HEK293 (cell line): ENCODE measurements around the gene GEN1.

ENCODE experiments used
- CTCF ChIA-PET: fragments of 350-600 bp; formaldehyde crosslinking; extraction: SDS; loops from one replicate; lab custom pipeline; 2021; ENCODE audit warnings: antibody characterized with exemption; lab: Yijun Ruan, JAX
- POLR2A ChIA-PET: fragments of 300-600 bp; formaldehyde crosslinking; extraction: SDS; loops from one replicate; lab custom pipeline; 2020; ENCODE audit warnings: antibody characterized with exemption, inconsistent platforms; lab: Yijun Ruan, JAX
- H3K27ac ChIP-seq: fragments of 200-500 bp; sonication (Bioruptor generic); 2 replicates; pipeline ENCODE4 v1.5.1; 2014; ENCODE audit warnings: low read depth, low read length, control low read depth, inconsistent platforms; ENCODE audit errors: extremely low read depth
- H3K36me3 ChIP-seq, 2 experiments: fragments of 200-500 bp in 1 of 2; sonication (Bioruptor generic) in 1 of 2; 1 replicate in 1 of 2; 2 replicates in 1 of 2; pipeline ENCODE4 v1.5.1; 2014 to 2017; ENCODE audit warnings: inconsistent platforms in 2 of 2, low read length in 2 of 2; ENCODE audit not compliant: control insufficient read depth in 2 of 2, insufficient read depth in 1 of 2
- H3K4me1 ChIP-seq: fragments of 200-500 bp; sonication (Bioruptor generic); 2 replicates; pipeline ENCODE4 v1.5.1; 2014; ENCODE audit warnings: mild to moderate bottlenecking, low read length, inconsistent platforms; ENCODE audit not compliant: control insufficient read depth, insufficient read depth
- H3K4me3 ChIP-seq: 2 replicates; pipeline ENCODE4 v1.5.1; 2011; ENCODE audit warnings: low read depth, mild to moderate bottlenecking, control low read depth, low read length, moderate library complexity
- H3K9me3 ChIP-seq: fragments of 200-500 bp; sonication (Bioruptor generic); 2 replicates; pipeline ENCODE4 v1.5.1; 2014; ENCODE audit warnings: low read depth, low read length, inconsistent platforms; ENCODE audit not compliant: control insufficient read depth, insufficient read depth
- BCL11B ChIP-seq: fragments of 450-650 bp; formaldehyde crosslinking; IDR thresholded peaks from 2 replicates; pipeline ENCODE4 v1.5.1; 2016; ENCODE audit warnings: low read depth, missing biosample characterization, missing genetic modification characterization
- KLF10 ChIP-seq: fragments of 450-650 bp; IDR thresholded peaks from 2 replicates; pipeline ENCODE4 v1.5.1; 2018; ENCODE audit warnings: missing biosample characterization, mild to moderate bottlenecking, missing genetic modification characterization
- KLF9 ChIP-seq: fragments of 450-650 bp; formaldehyde crosslinking; IDR thresholded peaks from 2 replicates; pipeline ENCODE4 v1.5.1; 2016; ENCODE audit warnings: missing biosample characterization, missing genetic modification characterization, low read depth
- MYNN ChIP-seq: fragments of 450-650 bp; formaldehyde crosslinking; IDR thresholded peaks from 2 replicates; pipeline ENCODE4 v1.5.1; 2016; ENCODE audit warnings: missing biosample characterization, missing genetic modification characterization, borderline replicate concordance
- RBAK ChIP-seq: fragments of 450-650 bp; formaldehyde crosslinking; IDR thresholded peaks from 2 replicates; pipeline ENCODE4 v1.5.1; 2016; ENCODE audit warnings: missing biosample characterization, missing genetic modification characterization
- SCRT2 ChIP-seq: fragments of 450-650 bp; formaldehyde crosslinking; IDR thresholded peaks from 2 replicates; pipeline ENCODE4 v1.5.1; 2016; ENCODE audit warnings: missing biosample characterization, missing genetic modification characterization
- SP2 ChIP-seq: fragments of 450-650 bp; formaldehyde crosslinking; IDR thresholded peaks from 2 replicates; pipeline ENCODE4 v1.5.1; 2016; ENCODE audit warnings: missing biosample characterization, missing genetic modification characterization
- ZBTB44 ChIP-seq: fragments of 450-650 bp; IDR thresholded peaks from 2 replicates; pipeline ENCODE4 v1.5.1; 2018; ENCODE audit warnings: missing biosample characterization, mild to moderate bottlenecking, missing genetic modification characterization
- ZFP69B ChIP-seq: fragments of 450-650 bp; formaldehyde crosslinking; IDR thresholded peaks from 2 replicates; pipeline ENCODE4 v1.5.1; 2016; ENCODE audit warnings: missing biosample characterization, missing genetic modification characterization
- ZNF121 ChIP-seq: fragments of 450-650 bp; formaldehyde crosslinking; IDR thresholded peaks from 2 replicates; pipeline ENCODE4 v1.5.1; 2016; ENCODE audit warnings: missing biosample characterization, missing genetic modification characterization
- ZNF155 ChIP-seq: fragments of 450-650 bp; formaldehyde crosslinking; IDR thresholded peaks from 2 replicates; pipeline ENCODE4 v1.5.1; 2016; ENCODE audit warnings: missing biosample characterization, missing genetic modification characterization
- ZNF18 ChIP-seq: fragments of 450-650 bp; formaldehyde crosslinking; IDR thresholded peaks from 2 replicates; pipeline ENCODE4 v1.5.1; 2016; ENCODE audit warnings: missing biosample characterization, missing genetic modification characterization
- ZNF211 ChIP-seq: fragments of 450-650 bp; formaldehyde crosslinking; IDR thresholded peaks from 2 replicates; pipeline ENCODE4 v1.5.1; 2016; ENCODE audit warnings: low read depth, missing biosample characterization, missing genetic modification characterization
- ZNF302 ChIP-seq: fragments of 450-650 bp; formaldehyde crosslinking; IDR thresholded peaks from 2 replicates; pipeline ENCODE4 v1.5.1; 2016; ENCODE audit warnings: missing biosample characterization, missing genetic modification characterization, low read depth
- ZNF311 ChIP-seq: fragments of 450-650 bp; formaldehyde crosslinking; IDR thresholded peaks from 2 replicates; pipeline ENCODE4 v1.5.1; 2017; ENCODE audit warnings: missing biosample characterization, missing genetic modification characterization, borderline replicate concordance
- ZNF354C ChIP-seq: fragments of 450-650 bp; formaldehyde crosslinking; IDR thresholded peaks from 2 replicates; pipeline ENCODE4 v1.5.1; 2016; ENCODE audit warnings: missing biosample characterization, missing genetic modification characterization, low read depth, borderline replicate concordance
- ZNF521 ChIP-seq: fragments of 450-650 bp; formaldehyde crosslinking; IDR thresholded peaks from 2 replicates; pipeline ENCODE4 v1.5.1; 2017; ENCODE audit warnings: missing biosample characterization, mild to moderate bottlenecking, missing genetic modification characterization
- ZNF561 ChIP-seq: fragments of 450-650 bp; IDR thresholded peaks from 2 replicates; pipeline ENCODE4 v1.5.1; 2018; ENCODE audit warnings: missing biosample characterization, missing genetic modification characterization, borderline replicate concordance
- ZNF623 ChIP-seq: fragments of 450-650 bp; formaldehyde crosslinking; IDR thresholded peaks from 2 replicates; pipeline ENCODE4 v1.5.1; 2016; ENCODE audit warnings: missing biosample characterization, missing genetic modification characterization
- ZNF791 ChIP-seq: fragments of 450-650 bp; formaldehyde crosslinking; IDR thresholded peaks from 2 replicates; pipeline ENCODE4 v1.5.1; 2016; ENCODE audit warnings: missing biosample characterization, missing genetic modification characterization
- ZSCAN4 ChIP-seq: fragments of 450-650 bp; formaldehyde crosslinking; IDR thresholded peaks from 2 replicates; pipeline ENCODE4 v1.5.1; 2017; ENCODE audit warnings: missing biosample characterization, missing genetic modification characterization
- TF ChIP-seq, protein P1 (sequence below): fragments of 450-650 bp; formaldehyde crosslinking; IDR thresholded peaks from 2 replicates; pipeline ENCODE4 v1.5.1; 2016; ENCODE audit warnings: missing biosample characterization, missing genetic modification characterization
- TF ChIP-seq, protein P2 (sequence below): fragments of 450-650 bp; formaldehyde crosslinking; IDR thresholded peaks from 2 replicates; pipeline ENCODE4 v1.5.1; 2016; ENCODE audit warnings: missing biosample characterization, missing genetic modification characterization
- TF ChIP-seq, protein P3 (sequence below): fragments of 450-650 bp; formaldehyde crosslinking; IDR thresholded peaks from 2 replicates; pipeline ENCODE4; 2016; ENCODE audit warnings: missing biosample characterization, missing genetic modification characterization
- TF ChIP-seq, protein P4 (sequence below): fragments of 450-650 bp; formaldehyde crosslinking; IDR thresholded peaks from 2 replicates; pipeline ENCODE4 v1.5.1; 2017; ENCODE audit warnings: missing biosample characterization, missing genetic modification characterization

GEN1 gene

DNA sequence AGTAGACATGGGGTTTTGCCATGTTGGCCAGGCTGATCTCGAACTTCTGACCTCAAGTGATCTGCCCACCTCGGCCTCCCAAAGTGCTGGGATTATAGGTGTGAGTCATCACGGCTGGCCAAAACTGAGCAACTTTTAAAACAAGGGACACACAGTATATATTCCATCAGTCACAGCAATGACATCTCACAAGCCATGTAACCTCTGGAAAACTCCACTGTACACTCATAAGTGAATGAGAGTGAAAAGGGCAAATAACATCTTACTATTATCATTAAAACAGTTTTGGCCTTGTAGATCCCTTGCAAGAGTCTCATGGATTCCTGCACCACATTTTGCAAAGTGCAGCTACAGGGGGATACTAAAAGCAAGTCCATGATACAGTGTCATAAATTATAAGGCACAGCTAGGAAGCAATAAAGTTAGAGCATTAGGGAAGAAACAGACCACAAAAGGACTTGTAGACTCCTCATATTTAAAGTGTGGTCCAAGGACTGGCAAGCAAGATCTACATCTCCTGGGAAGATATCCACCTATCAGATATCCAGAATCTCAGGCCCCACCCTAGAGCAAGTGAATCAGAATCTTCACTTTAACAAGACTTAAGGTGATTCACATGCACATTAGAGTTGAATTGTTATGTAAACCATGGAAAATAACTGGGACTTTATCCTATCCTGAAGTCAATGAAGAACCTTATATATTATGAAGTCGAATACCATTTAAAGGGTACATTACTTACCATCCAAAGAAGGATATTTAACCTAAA lies 6.1 kb upstream of the GEN1 start:
- Histone ChIP-seq H3K9me3 (no peaks in the 10 kb centered on the region), H3K4me3 (no peak overlapping the region), H3K36me3 (peaks cover 4 to 22% of the 10 kb centered on the region in 2 experiments), H3K4me1 (peaks cover 11% of the 10 kb centered on the region), H3K27ac (no peak overlapping the region)
- ChIA-PET CTCF (interaction anchor here (0.6 to 0.7 kb wide), 2 partner anchors 8 to 612 kb away, joined by 3 read pairs; no protein-coding TSS in a partner anchor), POLR2A (no interaction called here)
- no peak for TF ChIP-seq ZBTB44 (tag by site-specific recombination)
- no peak for TF ChIP-seq KLF10
- no peak for TF ChIP-seq ZNF791 (tag by site-specific recombination)
- TF ChIP-seq ZNF311 (tag by site-specific recombination), result no peak
- TF ChIP-seq, protein P1, sequence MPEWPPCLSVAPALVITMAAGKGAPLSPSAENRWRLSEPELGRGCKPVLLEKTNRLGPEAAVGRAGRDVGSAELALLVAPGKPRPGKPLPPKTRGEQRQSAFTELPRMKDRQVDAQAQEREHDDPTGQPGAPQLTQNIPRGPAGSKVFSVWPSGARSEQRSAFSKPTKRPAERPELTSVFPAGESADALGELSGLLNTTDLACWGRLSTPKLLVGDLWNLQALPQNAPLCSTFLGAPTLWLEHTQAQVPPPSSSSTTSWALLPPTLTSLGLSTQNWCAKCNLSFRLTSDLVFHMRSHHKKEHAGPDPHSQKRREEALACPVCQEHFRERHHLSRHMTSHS (tag by site-specific recombination), result no peak
- TF ChIP-seq ZFP69B (tag by site-specific recombination), result no peak
- TF ChIP-seq ZSCAN4 (tag by site-specific recombination), result no peak
- no peak for TF ChIP-seq ZNF623 (tag by site-specific recombination)
- no peak for TF ChIP-seq ZNF211 (tag by site-specific recombination)
- TF ChIP-seq ZNF521 (tag by site-specific recombination), result no peak
- TF ChIP-seq, protein P2, sequence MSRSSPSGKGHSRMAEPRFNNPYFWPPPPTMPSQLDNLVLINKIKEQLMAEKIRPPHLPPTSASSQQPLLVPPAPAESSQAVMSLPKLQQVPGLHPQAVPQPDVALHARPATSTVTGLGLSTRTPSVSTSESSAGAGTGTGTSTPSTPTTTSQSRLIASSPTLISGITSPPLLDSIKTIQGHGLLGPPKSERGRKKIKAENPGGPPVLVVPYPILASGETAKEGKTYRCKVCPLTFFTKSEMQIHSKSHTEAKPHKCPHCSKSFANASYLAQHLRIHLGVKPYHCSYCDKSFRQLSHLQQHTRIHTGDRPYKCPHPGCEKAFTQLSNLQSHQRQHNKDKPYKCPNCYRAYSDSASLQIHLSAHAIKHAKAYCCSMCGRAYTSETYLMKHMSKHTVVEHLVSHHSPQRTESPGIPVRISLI, result no peak

- POLR2A ChIA-PET, result no interaction called here
- no peaks in the 10 kb centered on the region for H3K9me3 ChIP-seq
- peaks cover 3 to 17% of the 10 kb centered on the region in 2 experiments for H3K36me3 ChIP-seq
- H3K27ac ChIP-seq, result no peak overlapping the region
- no peak overlapping the region for H3K4me3 ChIP-seq
- peaks cover 11% of the 10 kb centered on the region for H3K4me1 ChIP-seq
- CTCF ChIA-PET, result interaction anchor here (0.6 kb wide), 1 partner anchor 611 kb away, joined by 3 read pairs; no protein-coding TSS in a partner anchor
- TF ChIP-seq BCL11B, result no peak
- no peak for TF ChIP-seq ZNF18 (tag by site-specific recombination)
- TF ChIP-seq, protein P3, sequence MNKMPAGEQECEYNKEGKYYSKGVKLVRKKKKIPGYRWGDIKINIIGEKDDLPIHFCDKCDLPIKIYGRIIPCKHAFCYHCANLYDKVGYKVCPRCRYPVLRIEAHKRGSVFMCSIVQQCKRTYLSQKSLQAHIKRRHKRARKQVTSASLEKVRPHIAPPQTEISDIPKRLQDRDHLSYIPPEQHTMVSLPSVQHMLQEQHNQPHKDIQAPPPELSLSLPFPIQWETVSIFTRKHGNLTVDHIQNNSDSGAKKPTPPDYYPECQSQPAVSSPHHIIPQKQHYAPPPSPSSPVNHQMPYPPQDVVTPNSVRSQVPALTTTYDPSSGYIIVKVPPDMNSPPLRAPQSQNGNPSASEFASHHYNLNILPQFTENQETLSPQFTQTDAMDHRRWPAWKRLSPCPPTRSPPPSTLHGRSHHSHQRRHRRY (tag by site-specific recombination), result no peak
- no peak for TF ChIP-seq KLF9 (tag by site-specific recombination)
- TF ChIP-seq ZNF354C (tag by site-specific recombination), result no peak
- TF ChIP-seq, protein P4, sequence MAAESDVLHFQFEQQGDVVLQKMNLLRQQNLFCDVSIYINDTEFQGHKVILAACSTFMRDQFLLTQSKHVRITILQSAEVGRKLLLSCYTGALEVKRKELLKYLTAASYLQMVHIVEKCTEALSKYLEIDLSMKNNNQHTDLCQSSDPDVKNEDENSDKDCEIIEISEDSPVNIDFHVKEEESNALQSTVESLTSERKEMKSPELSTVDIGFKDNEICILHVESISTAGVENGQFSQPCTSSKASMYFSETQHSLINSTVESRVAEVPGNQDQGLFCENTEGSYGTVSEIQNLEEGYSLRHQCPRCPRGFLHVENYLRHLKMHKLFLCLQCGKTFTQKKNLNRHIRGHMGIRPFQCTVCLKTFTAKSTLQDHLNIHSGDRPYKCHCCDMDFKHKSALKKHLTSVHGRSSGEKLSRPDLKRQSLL (tag by site-specific recombination), result no peak
- TF ChIP-seq RBAK (tag by site-specific recombination), result no peak
- no peak for TF ChIP-seq ZNF302 (tag by site-specific recombination)
- TF ChIP-seq SP2 (tag by site-specific recombination), result no peak
- TF ChIP-seq MYNN (tag by site-specific recombination), result no peak
- TF ChIP-seq ZNF155 (tag by site-specific recombination), result no peak
- TF ChIP-seq SCRT2 (tag by site-specific recombination), result no peak
- no peak for TF ChIP-seq ZNF561 (tag by site-specific recombination)
- no peak for TF ChIP-seq ZNF121 (tag by site-specific recombination)
These were observed 5.2 kb upstream of the GEN1 start for GRCh38 chr2:17748745-17749144.
